SH-SY5Y (cell line): ENCODE data around the gene ERP27.

Source experiments
- GATA2 ChIP-seq: IDR thresholded peaks from 2 replicates; pipeline ENCODE4 v1.6.1; 2011; ENCODE audit warnings: mild to moderate bottlenecking, low read depth, low read length
- GATA3 ChIP-seq: IDR thresholded peaks from 2 replicates; pipeline ENCODE4 v1.6.1; 2011; ENCODE audit warnings: low read depth, mild to moderate bottlenecking, low read length, moderate library complexity

DNA sequence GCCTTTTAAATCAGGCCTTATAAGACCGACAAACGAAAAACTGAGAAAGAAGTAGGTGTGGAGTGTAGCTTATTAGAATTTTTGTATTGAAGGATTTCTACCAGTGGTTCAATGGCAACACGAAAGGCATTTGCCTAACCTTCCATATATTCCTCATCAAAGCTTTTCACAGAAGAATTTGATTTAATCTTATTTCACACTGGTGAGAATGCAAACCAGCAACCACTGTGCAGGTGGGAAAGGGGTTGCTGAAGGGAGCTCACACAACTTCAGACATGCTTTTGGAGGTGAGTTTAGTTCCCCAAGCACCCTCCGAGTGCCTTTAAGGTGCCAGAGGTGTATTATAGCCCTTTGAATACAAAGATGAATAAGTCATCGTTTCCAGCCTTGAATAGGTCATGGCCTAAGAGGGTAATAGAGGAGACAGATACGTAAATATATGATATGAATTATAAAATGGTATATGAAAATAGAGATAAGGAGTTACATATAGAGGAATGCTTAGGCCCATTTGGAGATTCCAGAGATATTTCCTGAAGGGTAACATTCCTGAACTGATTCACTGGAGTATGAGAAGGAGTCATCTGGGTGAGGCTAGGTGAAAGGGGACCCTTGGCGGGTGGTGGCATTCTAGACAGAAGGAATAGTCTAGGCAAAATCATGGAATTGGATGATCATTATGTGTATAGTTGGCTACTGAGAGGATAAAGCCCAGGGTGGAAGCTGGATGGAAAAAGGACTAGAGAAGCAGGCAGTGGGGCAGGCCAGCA is 6.4 kb downstream of the ERP27 start:
- no peak for TF ChIP-seq GATA3
- no peak for TF ChIP-seq GATA2
